Panc1 (cell line): ENCODE data around the gene NPAS3. TPM values are rescaled to one million over a fixed set of nuclear protein-coding genes. Genes with fewer than 3 reads are reported as not detected.

Experiments used
- ATAC-seq: fragments of 200-7000 bp; cut with Tn5 transposase; 2 replicates; pipeline ENCODE4 v1.9.1; 2020; ENCODE audit warnings: mild to moderate bottlenecking, moderate library complexity
- BruUV-seq: library from RNA; stranded (reverse); fragments of 400-500 nt; replicated peaks from 2 replicates; lab custom pipeline; 2021; lab: Mats Ljungman, UMichigan
- CTCF ChIA-PET: fragments of 300-600 bp; sonication (Branson Sonifier 250); formaldehyde crosslinking; loops from one replicate; lab custom pipeline; 2022; ENCODE audit warnings: antibody characterized with exemption; lab: Charles Lee
- POLR2A ChIA-PET: fragments of 300-600 bp; sonication (Branson Sonifier 250); formaldehyde crosslinking; loops from one replicate; lab custom pipeline; 2022; ENCODE audit warnings: antibody characterized with exemption; lab: Charles Lee
- DNase-seq: peaks from one replicate; pipeline ENCODE4 v3.0.0-alpha.2; 2010; ENCODE audit warnings: low read depth, low spot score
- H3K27ac ChIP-seq: 2 replicates; pipeline ENCODE4 v1.5.1; 2011; ENCODE audit warnings: mild to moderate bottlenecking, low read length, inconsistent platforms
- H3K27me3 ChIP-seq: fragments of 200-500 bp; sonication (Bioruptor generic); 2 replicates; pipeline ENCODE4 v1.6.0; 2014; ENCODE audit warnings: low read length, inconsistent platforms; ENCODE audit not compliant: control insufficient read depth, insufficient read depth
- H3K36me3 ChIP-seq: fragments of 200-500 bp; sonication (Bioruptor generic); 2 replicates; pipeline ENCODE4 v1.5.1; 2014; ENCODE audit warnings: inconsistent platforms, mild to moderate bottlenecking, low read length, moderate library complexity; ENCODE audit not compliant: control insufficient read depth, insufficient read depth
- H3K4me1 ChIP-seq: 2 replicates; pipeline ENCODE4 v1.5.1; 2011; ENCODE audit warnings: inconsistent platforms, mild to moderate bottlenecking, low read length, moderate library complexity; ENCODE audit not compliant: control insufficient read depth, insufficient read depth
- H3K4me3 ChIP-seq, 2 experiments: 2 replicates each; pipeline ENCODE4 v1.5.1; 2011 to 2012; ENCODE audit warnings: low read depth in 2 of 2, low read length in 2 of 2, mild to moderate bottlenecking in 2 of 2, inconsistent platforms in 1 of 2, moderate library complexity in 1 of 2
- H3K9me3 ChIP-seq: fragments of 200-500 bp; sonication (Bioruptor generic); 2 replicates; pipeline ENCODE4 v1.5.1; 2014; ENCODE audit warnings: low read depth, mild to moderate bottlenecking, inconsistent platforms, low read length, moderate library complexity; ENCODE audit not compliant: control insufficient read depth, insufficient read depth
- POLR2AphosphoS5 ChIP-seq: IDR thresholded peaks from 2 replicates; pipeline ENCODE4 v1.6.1; 2012; ENCODE audit warnings: mild to moderate bottlenecking, low read depth, low read length, moderate library complexity
- SIN3A ChIP-seq: IDR thresholded peaks from 2 replicates; pipeline ENCODE4 v1.6.1; 2012; ENCODE audit warnings: low read depth, mild to moderate bottlenecking, low read length, moderate library complexity, borderline replicate concordance; ENCODE audit not compliant: insufficient read depth
- TCF7L2 ChIP-seq: IDR thresholded peaks from 2 replicates; pipeline ENCODE4 v1.6.1; 2011; ENCODE audit warnings: mild to moderate bottlenecking, low read depth, low read length, inconsistent platforms
- in situ Hi-C: cut with HindIII; loops from 2 replicates; pipeline ENCODE4 v1.10.0; 2016; ENCODE audit warnings: low sequenced_read_pairs, low pct_unique_long_range_greater_than_20kb
- intact Hi-C: fragments of 100-400 bp; cut with micrococcal nuclease; formaldehyde crosslinking; loops from one replicate; pipeline ENCODE4 v1.10.0; 2022; ENCODE audit not compliant: unreplicated experiment
- total RNA-seq: library from RNA; stranded (reverse); gene quantifications from one replicate; pipeline ENCODE4 v1.2.1, GENCODE V29; 2021; ENCODE audit not compliant: unreplicated experiment
- TF ChIP-seq, protein P1 (sequence below): fragments of 450-650 bp; IDR thresholded peaks from 2 replicates; pipeline ENCODE4 v1.5.1; 2017; ENCODE audit warnings: mild to moderate bottlenecking
- TF ChIP-seq, protein P2 (sequence below), 2 experiments: IDR thresholded peaks; 2 replicates each; pipeline ENCODE4 v1.6.1; 2011 to 2012; ENCODE audit warnings: low read depth in 2 of 2, control low read depth in 1 of 2, low read length in 1 of 2, mild to moderate bottlenecking in 1 of 2, moderate library complexity in 1 of 2; ENCODE audit not compliant: insufficient read depth in 1 of 2

The NPAS3 gene
- total RNA-seq, 1 experiment from 2014 or later = 0.23 TPM

DNA sequence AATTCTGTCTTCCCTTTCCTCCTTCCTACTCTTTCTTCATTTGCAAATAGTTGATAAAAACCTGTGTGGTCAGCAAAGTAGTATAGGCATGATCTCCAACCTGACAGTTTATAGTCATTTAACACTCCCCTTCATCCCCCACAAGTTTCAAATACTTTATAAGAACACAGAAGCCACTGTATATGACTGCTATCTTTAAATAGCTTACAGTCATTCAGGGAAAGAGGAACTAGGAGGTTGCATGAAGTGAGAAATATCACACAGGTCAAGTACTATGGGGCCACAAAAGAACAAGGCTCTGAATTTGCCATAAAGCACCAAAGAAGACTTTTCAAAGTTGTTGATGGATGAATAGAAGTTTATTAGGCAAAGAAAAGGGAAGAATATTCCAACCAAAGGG is 431.3 kb downstream of the NPAS3 start:
- no peaks in the 10 kb centered on the region for H3K9me3 ChIP-seq
- no peaks in the 10 kb centered on the region for H3K4me1 ChIP-seq
- DNase-seq (no peak), ATAC-seq (no peak)
- ChIA-PET POLR2A (no interaction called here), CTCF (interaction anchor here (0.5 kb wide), 1 partner anchor 23 kb away, joined by 4 read pairs; no protein-coding TSS in a partner anchor)
- in situ Hi-C loops = no loop called here
- intact Hi-C loops = no loop called here
- H3K27ac ChIP-seq = no peak overlapping the region
- TF ChIP-seq, protein P1, sequence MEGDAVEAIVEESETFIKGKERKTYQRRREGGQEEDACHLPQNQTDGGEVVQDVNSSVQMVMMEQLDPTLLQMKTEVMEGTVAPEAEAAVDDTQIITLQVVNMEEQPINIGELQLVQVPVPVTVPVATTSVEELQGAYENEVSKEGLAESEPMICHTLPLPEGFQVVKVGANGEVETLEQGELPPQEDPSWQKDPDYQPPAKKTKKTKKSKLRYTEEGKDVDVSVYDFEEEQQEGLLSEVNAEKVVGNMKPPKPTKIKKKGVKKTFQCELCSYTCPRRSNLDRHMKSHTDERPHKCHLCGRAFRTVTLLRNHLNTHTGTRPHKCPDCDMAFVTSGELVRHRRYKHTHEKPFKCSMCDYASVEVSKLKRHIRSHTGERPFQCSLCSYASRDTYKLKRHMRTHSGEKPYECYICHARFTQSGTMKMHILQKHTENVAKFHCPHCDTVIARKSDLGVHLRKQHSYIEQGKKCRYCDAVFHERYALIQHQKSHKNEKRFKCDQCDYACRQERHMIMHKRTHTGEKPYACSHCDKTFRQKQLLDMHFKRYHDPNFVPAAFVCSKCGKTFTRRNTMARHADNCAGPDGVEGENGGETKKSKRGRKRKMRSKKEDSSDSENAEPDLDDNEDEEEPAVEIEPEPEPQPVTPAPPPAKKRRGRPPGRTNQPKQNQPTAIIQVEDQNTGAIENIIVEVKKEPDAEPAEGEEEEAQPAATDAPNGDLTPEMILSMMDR = no peak
- TF ChIP-seq POLR2AphosphoS5 (no peak), TCF7L2 (no peak), SIN3A (no peak)
- TF ChIP-seq, protein P2, sequence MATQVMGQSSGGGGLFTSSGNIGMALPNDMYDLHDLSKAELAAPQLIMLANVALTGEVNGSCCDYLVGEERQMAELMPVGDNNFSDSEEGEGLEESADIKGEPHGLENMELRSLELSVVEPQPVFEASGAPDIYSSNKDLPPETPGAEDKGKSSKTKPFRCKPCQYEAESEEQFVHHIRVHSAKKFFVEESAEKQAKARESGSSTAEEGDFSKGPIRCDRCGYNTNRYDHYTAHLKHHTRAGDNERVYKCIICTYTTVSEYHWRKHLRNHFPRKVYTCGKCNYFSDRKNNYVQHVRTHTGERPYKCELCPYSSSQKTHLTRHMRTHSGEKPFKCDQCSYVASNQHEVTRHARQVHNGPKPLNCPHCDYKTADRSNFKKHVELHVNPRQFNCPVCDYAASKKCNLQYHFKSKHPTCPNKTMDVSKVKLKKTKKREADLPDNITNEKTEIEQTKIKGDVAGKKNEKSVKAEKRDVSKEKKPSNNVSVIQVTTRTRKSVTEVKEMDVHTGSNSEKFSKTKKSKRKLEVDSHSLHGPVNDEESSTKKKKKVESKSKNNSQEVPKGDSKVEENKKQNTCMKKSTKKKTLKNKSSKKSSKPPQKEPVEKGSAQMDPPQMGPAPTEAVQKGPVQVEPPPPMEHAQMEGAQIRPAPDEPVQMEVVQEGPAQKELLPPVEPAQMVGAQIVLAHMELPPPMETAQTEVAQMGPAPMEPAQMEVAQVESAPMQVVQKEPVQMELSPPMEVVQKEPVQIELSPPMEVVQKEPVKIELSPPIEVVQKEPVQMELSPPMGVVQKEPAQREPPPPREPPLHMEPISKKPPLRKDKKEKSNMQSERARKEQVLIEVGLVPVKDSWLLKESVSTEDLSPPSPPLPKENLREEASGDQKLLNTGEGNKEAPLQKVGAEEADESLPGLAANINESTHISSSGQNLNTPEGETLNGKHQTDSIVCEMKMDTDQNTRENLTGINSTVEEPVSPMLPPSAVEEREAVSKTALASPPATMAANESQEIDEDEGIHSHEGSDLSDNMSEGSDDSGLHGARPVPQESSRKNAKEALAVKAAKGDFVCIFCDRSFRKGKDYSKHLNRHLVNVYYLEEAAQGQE (IDR thresholded peaks at IDR 0.05; ENCODE audit: insufficient read depth in 1 of 2, low read depth in 2 of 2, low read length in 1 of 2) = no peak
- H3K4me3 ChIP-seq = no peak overlapping the region
- H3K36me3 ChIP-seq = no peaks in the 10 kb centered on the region
- BruUV-seq = no TSS peak
- no peaks in the 10 kb centered on the region for H3K27me3 ChIP-seq

DNA sequence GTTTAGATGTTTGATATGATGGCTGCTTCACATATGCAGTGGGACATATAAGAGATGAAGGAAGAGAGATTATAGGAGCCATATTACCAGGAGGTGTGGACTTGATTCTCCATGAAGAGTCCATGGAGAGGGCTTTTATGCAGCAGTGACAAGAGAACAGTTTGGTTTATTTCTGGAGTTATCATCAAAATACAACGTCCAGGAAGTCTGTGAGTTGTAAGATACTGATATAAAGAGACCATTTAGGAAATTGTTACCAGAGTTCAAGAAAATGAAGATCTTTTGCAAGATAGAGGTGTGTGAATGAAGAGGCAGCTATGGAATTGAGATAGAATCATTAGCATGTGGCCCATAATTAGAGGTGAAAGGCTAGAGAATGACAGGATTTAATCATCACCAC is 431.7 kb downstream of the NPAS3 start:
- in situ Hi-C loops = no loop called here
- ATAC-seq = no peak
- Histone ChIP-seq H3K36me3 (no peaks in the 10 kb centered on the region), H3K4me1 (no peaks in the 10 kb centered on the region), H3K4me3 (no peak overlapping the region), H3K27ac (no peak overlapping the region), H3K9me3 (no peaks in the 10 kb centered on the region), H3K27me3 (no peaks in the 10 kb centered on the region)
- no TSS peak for BruUV-seq
- ChIA-PET CTCF (interaction anchor here (0.5 kb wide), 1 partner anchor 24 kb away, joined by 4 read pairs; no protein-coding TSS in a partner anchor), POLR2A (no interaction called here)
- intact Hi-C loops = no loop called here
- no peak for DNase-seq
- TF ChIP-seq, protein P2 (IDR thresholded peaks at IDR 0.05; ENCODE audit: insufficient read depth in 1 of 2, low read depth in 2 of 2, low read length in 1 of 2) = no peak
- TF ChIP-seq, protein P1 = no peak
- TF ChIP-seq SIN3A = no peak
- no peak for TF ChIP-seq POLR2AphosphoS5
- no peak for TF ChIP-seq TCF7L2
